H9 (cell line): Measurements from ENCODE around the gene ALOX5. TPM values are rescaled to one million over a fixed set of nuclear protein-coding genes. Genes with fewer than 3 reads are reported as not detected.

Source experiments
- DNase-seq: peaks from one replicate; pipeline ENCODE4 v3.0.0-alpha.2; 2017
- H2AFZ ChIP-seq: one replicate; pipeline ENCODE4 v1.6.1; 2013; ENCODE audit warnings: mild to moderate bottlenecking, low read length, control low read depth, moderate library complexity
- H2AK5ac ChIP-seq: 2 replicates; pipeline ENCODE4 v1.6.1; 2013; ENCODE audit warnings: low read length, control low read depth, mixed read lengths; ENCODE audit not compliant: insufficient read length
- H2BK120ac ChIP-seq: one replicate; pipeline ENCODE4 v1.6.1; 2013; ENCODE audit warnings: low read depth, mild to moderate bottlenecking, low read length, control low read depth, inconsistent platforms; ENCODE audit not compliant: poor library complexity, severe bottlenecking
- H2BK12ac ChIP-seq: 2 replicates; pipeline ENCODE4 v1.6.1; 2013; ENCODE audit warnings: low read length, control low read depth, mixed read lengths, low read depth; ENCODE audit not compliant: insufficient read length
- H2BK15ac ChIP-seq: 2 replicates; pipeline ENCODE4 v1.6.1; 2013; ENCODE audit warnings: low read depth, low read length, control low read depth
- H2BK20ac ChIP-seq: one replicate; pipeline ENCODE4 v1.6.1; 2013; ENCODE audit warnings: low read depth, mild to moderate bottlenecking, low read length, control low read depth, inconsistent platforms; ENCODE audit not compliant: poor library complexity, severe bottlenecking
- H2BK5ac ChIP-seq: 2 replicates; pipeline ENCODE4 v1.6.1; 2013; ENCODE audit warnings: low read length, control low read depth, mixed read lengths; ENCODE audit not compliant: insufficient read length
- H3K14ac ChIP-seq: 2 replicates; pipeline ENCODE4 v1.6.1; 2013; ENCODE audit warnings: low read length, control low read depth; ENCODE audit not compliant: insufficient read depth
- H3K18ac ChIP-seq: 2 replicates; pipeline ENCODE4 v1.6.1; 2013; ENCODE audit warnings: low read depth, mild to moderate bottlenecking, mixed read lengths, low read length, control low read depth; ENCODE audit not compliant: insufficient read length
- H3K23ac ChIP-seq: 2 replicates; pipeline ENCODE4 v1.6.1; 2013; ENCODE audit warnings: low read length, control low read depth, mixed read lengths, low read depth; ENCODE audit not compliant: insufficient read length
- H3K23me2 ChIP-seq: 2 replicates; pipeline ENCODE4 v1.6.1; 2013; ENCODE audit warnings: low read depth, mild to moderate bottlenecking, mixed read lengths, low read length, control low read depth; ENCODE audit not compliant: insufficient read length, poor library complexity, severe bottlenecking
- H3K27ac ChIP-seq: 2 replicates; pipeline ENCODE4 v1.5.1; 2013; ENCODE audit warnings: low read length, control low read depth, mixed read lengths, low read depth; ENCODE audit not compliant: insufficient read length
- H3K27me3 ChIP-seq: 2 replicates; pipeline ENCODE4 v1.6.1; 2013; ENCODE audit warnings: low read length, control low read depth, inconsistent platforms; ENCODE audit not compliant: insufficient read depth
- H3K4ac ChIP-seq: 2 replicates; pipeline ENCODE4 v1.6.1; 2013; ENCODE audit warnings: low read depth, mild to moderate bottlenecking, control low read depth, inconsistent platforms, low read length, moderate library complexity
- H3K4me1 ChIP-seq: 2 replicates; pipeline ENCODE4 v1.6.1; 2013; ENCODE audit warnings: low read length, control low read depth, inconsistent platforms; ENCODE audit not compliant: insufficient read depth
- H3K4me2 ChIP-seq: 2 replicates; pipeline ENCODE4 v1.6.1; 2013; ENCODE audit warnings: low read length, control low read depth, mixed read lengths; ENCODE audit not compliant: insufficient read length, insufficient read depth
- H3K56ac ChIP-seq: 2 replicates; pipeline ENCODE4 v1.6.1; 2013; ENCODE audit warnings: low read depth, mild to moderate bottlenecking, mixed read lengths, low read length, control low read depth; ENCODE audit not compliant: insufficient read length
- H3K79me1 ChIP-seq: 2 replicates; pipeline ENCODE4 v1.6.1; 2013; ENCODE audit warnings: low read depth, mild to moderate bottlenecking, moderate library complexity, low read length, control low read depth, inconsistent platforms; ENCODE audit not compliant: insufficient read depth, poor library complexity, severe bottlenecking
- H3K79me2 ChIP-seq: 2 replicates; pipeline ENCODE4 v1.6.1; 2013; ENCODE audit warnings: low read length, control low read depth, inconsistent platforms; ENCODE audit not compliant: insufficient read depth
- H3K9ac ChIP-seq: 2 replicates; pipeline ENCODE4 v1.6.1; 2013; ENCODE audit warnings: low read length, control low read depth, mixed read lengths; ENCODE audit not compliant: insufficient read length; ENCODE audit errors: extremely low read depth
- H3K9me3 ChIP-seq: one replicate; pipeline ENCODE4 v1.6.1; 2013; ENCODE audit warnings: low read depth, low read length, inconsistent platforms; ENCODE audit not compliant: control insufficient read depth
- H3T11ph ChIP-seq: one replicate; pipeline ENCODE4 v1.6.1; 2013; ENCODE audit warnings: mild to moderate bottlenecking, low read length, control low read depth, inconsistent platforms
- H4K20me1 ChIP-seq: one replicate; pipeline ENCODE4 v1.6.1; 2013; ENCODE audit not compliant: control insufficient read depth, insufficient read length, insufficient read depth
- H4K5ac ChIP-seq: 2 replicates; pipeline ENCODE4 v1.6.1; 2013; ENCODE audit warnings: low read depth, mild to moderate bottlenecking, mixed read lengths, low read length, control low read depth; ENCODE audit not compliant: insufficient read length
- H4K8ac ChIP-seq: replicated peaks from 2 replicates; pipeline ENCODE4 v1.6.1; 2013; ENCODE audit warnings: low read length, control low read depth, mixed read lengths, low read depth; ENCODE audit not compliant: insufficient read length
- H4K91ac ChIP-seq: 2 replicates; pipeline ENCODE4 v1.6.1; 2013; ENCODE audit warnings: low read depth, mild to moderate bottlenecking, moderate library complexity, mixed read lengths, low read length, control low read depth; ENCODE audit not compliant: insufficient read length
- H3K27ac Mint-ChIP-seq, 3 experiments: 2 replicates in 2 of 3; 3 replicates in 1 of 3; pipeline ENCODE4 v1.8.0; 2020 to 2021; ENCODE audit warnings: mixed read lengths in 3 of 3, mild to moderate bottlenecking in 1 of 3, moderate library complexity in 1 of 3
- H3K27me3 Mint-ChIP-seq: 2 replicates; pipeline ENCODE4 v1.8.0; 2021; ENCODE audit warnings: low read depth, mild to moderate bottlenecking, moderate library complexity, mixed read lengths
- H3K36me3 Mint-ChIP-seq, 3 experiments: 2 replicates in 2 of 3; 3 replicates in 1 of 3; pipeline ENCODE4 v1.8.0; 2020 to 2021; ENCODE audit warnings: low read depth in 3 of 3, mixed read lengths in 3 of 3; ENCODE audit not compliant: insufficient read depth in 1 of 3
- H3K4me1 Mint-ChIP-seq, 2 experiments: 2 replicates each; pipeline ENCODE4 v1.8.0; 2020; ENCODE audit warnings: mixed read lengths in 2 of 2
- H3K4me3 Mint-ChIP-seq, 2 experiments: 2 replicates in 1 of 2; 3 replicates in 1 of 2; pipeline ENCODE4 v1.8.0; 2020 to 2021; ENCODE audit warnings: mild to moderate bottlenecking in 2 of 2, mixed read lengths in 2 of 2, moderate library complexity in 1 of 2
- H3K9me3 Mint-ChIP-seq, 2 experiments: 2 replicates in 1 of 2; 3 replicates in 1 of 2; pipeline ENCODE4 v1.8.0; 2020; ENCODE audit warnings: mild to moderate bottlenecking in 2 of 2, mixed read lengths in 2 of 2, moderate library complexity in 1 of 2
- WGBS: extraction: QIAGEN DNeasy Blood & Tissue Kit; methylation state at CpG from one replicate; pipeline ENCODE4 v1.1.7; 2013; ENCODE audit warnings: missing lambda C conversion rate, low lambda C conversion rate, mixed read lengths; ENCODE audit not compliant: insufficient read length; ENCODE audit errors: extremely low coverage; 5-methylcytosine and 5-hydroxymethylcytosine counted together
- total RNA-seq: library from RNA; stranded (reverse); gene quantifications from 2 replicates; pipeline ENCODE4 v1.2.1, GENCODE V29; 2021
- TF ChIP-seq, protein P1 (sequence below): fragments of 200-600 bp; sonication (generic); conservative IDR thresholded peaks from 3 replicates; pipeline ENCODE4 v1.8.0; 2021; ENCODE audit warnings: antibody characterized with exemption, mild to moderate bottlenecking

ALOX5 gene
- total RNA-seq, 1 experiment from 2014 or later = 3.7 TPM

- Histone ChIP-seq H3K4me2 (no peak overlapping the region), H3K9me3 (no peaks in the 10 kb centered on the region), H4K91ac (no peak overlapping the region), H3K27ac (no peak overlapping the region), H2AFZ (no peak overlapping the region), H2AK5ac (no peak overlapping the region), H3T11ph (no peak overlapping the region), H3K4me1 (no peaks in the 10 kb centered on the region), H3K18ac (no peak overlapping the region), H4K20me1 (no peaks in the 10 kb centered on the region), H3K14ac (no peak overlapping the region), H3K23ac (no peak overlapping the region), H2BK120ac (no peak overlapping the region), H3K79me2 (no peaks in the 10 kb centered on the region), H2BK15ac (no peak overlapping the region), H3K23me2 (no peaks in the 10 kb centered on the region), H4K8ac (no peak overlapping the region), H3K79me1 (no peaks in the 10 kb centered on the region), H4K5ac (no peak overlapping the region), H2BK20ac (no peak overlapping the region), H3K27me3 (no peaks in the 10 kb centered on the region), H3K56ac (no peak overlapping the region), H2BK12ac (no peak overlapping the region), H2BK5ac (no peak overlapping the region), H3K9ac (no peak overlapping the region), H3K4ac (no peak overlapping the region)
- TF ChIP-seq, protein P1, sequence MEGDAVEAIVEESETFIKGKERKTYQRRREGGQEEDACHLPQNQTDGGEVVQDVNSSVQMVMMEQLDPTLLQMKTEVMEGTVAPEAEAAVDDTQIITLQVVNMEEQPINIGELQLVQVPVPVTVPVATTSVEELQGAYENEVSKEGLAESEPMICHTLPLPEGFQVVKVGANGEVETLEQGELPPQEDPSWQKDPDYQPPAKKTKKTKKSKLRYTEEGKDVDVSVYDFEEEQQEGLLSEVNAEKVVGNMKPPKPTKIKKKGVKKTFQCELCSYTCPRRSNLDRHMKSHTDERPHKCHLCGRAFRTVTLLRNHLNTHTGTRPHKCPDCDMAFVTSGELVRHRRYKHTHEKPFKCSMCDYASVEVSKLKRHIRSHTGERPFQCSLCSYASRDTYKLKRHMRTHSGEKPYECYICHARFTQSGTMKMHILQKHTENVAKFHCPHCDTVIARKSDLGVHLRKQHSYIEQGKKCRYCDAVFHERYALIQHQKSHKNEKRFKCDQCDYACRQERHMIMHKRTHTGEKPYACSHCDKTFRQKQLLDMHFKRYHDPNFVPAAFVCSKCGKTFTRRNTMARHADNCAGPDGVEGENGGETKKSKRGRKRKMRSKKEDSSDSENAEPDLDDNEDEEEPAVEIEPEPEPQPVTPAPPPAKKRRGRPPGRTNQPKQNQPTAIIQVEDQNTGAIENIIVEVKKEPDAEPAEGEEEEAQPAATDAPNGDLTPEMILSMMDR = no peak
- no CpG with 5 or more reads among the region's 76 CpGs for WGBS
- Mint-ChIP-seq H3K9me3 (no peaks in the 10 kb centered on the region), H3K27me3 (no peaks in the 10 kb centered on the region; the same call in 1 of the 2 replicates), H3K27ac (no peak overlapping the region), H3K4me1 (peaks cover 5 to 11% of the 10 kb centered on the region in 2 experiments; a peak in 3 of 4 replicates), H3K36me3 (no peaks in the 10 kb centered on the region), H3K4me3 (no peak overlapping the region)
- DNase-seq = no peak
Observed at GRCh38 chr10:45443101-45444009, 69.3 kb downstream of the ALOX5 start.
